ENCODE measurements around the gene COQ7. TPM values are rescaled to one million over a fixed set of nuclear protein-coding genes. Genes with fewer than 3 reads are reported as not detected.

The COQ7 gene
- total RNA-seq, 3 donors from 2014 or later (not counting 1 experiment from before 2014, with no cell fraction given), result 16.3 to 17.9 (median 17.1) TPM

- Histone ChIP-seq H3K27ac (ENCODE audit: low read length) (no peak overlapping the region), H3K4me1 (ENCODE audit: control insufficient read depth, insufficient read depth, low read length) (no peaks in the 10 kb centered on the region), H3K4me3 (ENCODE audit: low read length) (no peak overlapping the region), H3K9me3 (ENCODE audit: control insufficient read depth, insufficient read depth, low read length) (no peaks in the 10 kb centered on the region), H3K27me3 (ENCODE audit: control insufficient read depth, insufficient read depth, low read length) (no peaks in the 10 kb centered on the region), H3K36me3 (ENCODE audit: control insufficient read depth, insufficient read depth, low read length) (no peaks in the 10 kb centered on the region)
- Mint-ChIP-seq H3K27me3 (ENCODE audit: low read depth in 2 of 2) (peaks cover 0 to 3% of the 10 kb centered on the region in 2 donors), H3K27ac (no peak overlapping the region), H3K4me3 (no peak overlapping the region), H3K36me3 (no peaks in the 10 kb centered on the region), H3K9me3 (no peaks in the 10 kb centered on the region), H3K4me1 (no peaks in the 10 kb centered on the region)
- TF ChIP-seq, protein P1, sequence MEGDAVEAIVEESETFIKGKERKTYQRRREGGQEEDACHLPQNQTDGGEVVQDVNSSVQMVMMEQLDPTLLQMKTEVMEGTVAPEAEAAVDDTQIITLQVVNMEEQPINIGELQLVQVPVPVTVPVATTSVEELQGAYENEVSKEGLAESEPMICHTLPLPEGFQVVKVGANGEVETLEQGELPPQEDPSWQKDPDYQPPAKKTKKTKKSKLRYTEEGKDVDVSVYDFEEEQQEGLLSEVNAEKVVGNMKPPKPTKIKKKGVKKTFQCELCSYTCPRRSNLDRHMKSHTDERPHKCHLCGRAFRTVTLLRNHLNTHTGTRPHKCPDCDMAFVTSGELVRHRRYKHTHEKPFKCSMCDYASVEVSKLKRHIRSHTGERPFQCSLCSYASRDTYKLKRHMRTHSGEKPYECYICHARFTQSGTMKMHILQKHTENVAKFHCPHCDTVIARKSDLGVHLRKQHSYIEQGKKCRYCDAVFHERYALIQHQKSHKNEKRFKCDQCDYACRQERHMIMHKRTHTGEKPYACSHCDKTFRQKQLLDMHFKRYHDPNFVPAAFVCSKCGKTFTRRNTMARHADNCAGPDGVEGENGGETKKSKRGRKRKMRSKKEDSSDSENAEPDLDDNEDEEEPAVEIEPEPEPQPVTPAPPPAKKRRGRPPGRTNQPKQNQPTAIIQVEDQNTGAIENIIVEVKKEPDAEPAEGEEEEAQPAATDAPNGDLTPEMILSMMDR (IDR thresholded peaks at IDR 0.05), result no peak
- no peak for DNase-seq
- intact Hi-C loops (cut with micrococcal nuclease), result no loop called here
- no peak for ATAC-seq
- 71% methylated on average over 1 of the region's 3 CpGs for WGBS (ENCODE audit: insufficient coverage)
These were observed 40.0 kb upstream of the COQ7 start for GRCh38 chr16:19027416-19027815.

GRCh38 chr16:19029980-19030379 lies 37.4 kb upstream of the COQ7 start:
- intact Hi-C loops (cut with micrococcal nuclease), result no loop called here
- TF ChIP-seq, protein P1 (IDR thresholded peaks at IDR 0.05), result no peak
- no peak overlapping the region for H3K4me3 ChIP-seq (ENCODE audit: low read length)
- H3K36me3 ChIP-seq (ENCODE audit: control insufficient read depth, insufficient read depth, low read length), result no peaks in the 10 kb centered on the region
- H3K4me1 ChIP-seq (ENCODE audit: control insufficient read depth, insufficient read depth, low read length), result no peaks in the 10 kb centered on the region
- DNase-seq, result no peak
- Mint-ChIP-seq H3K27me3 (ENCODE audit: low read depth in 2 of 2) (peaks cover 0 to 3% of the 10 kb centered on the region in 2 donors), H3K36me3 (no peaks in the 10 kb centered on the region), H3K4me3 (no peak overlapping the region), H3K27ac (no peak overlapping the region), H3K4me1 (no peaks in the 10 kb centered on the region), H3K9me3 (no peaks in the 10 kb centered on the region)
- H3K9me3 ChIP-seq (ENCODE audit: control insufficient read depth, insufficient read depth, low read length), result no peaks in the 10 kb centered on the region
- WGBS (ENCODE audit: insufficient coverage), result 91% methylated on average over 6 of the region's 6 CpGs
- no peak for ATAC-seq
- H3K27me3 ChIP-seq (ENCODE audit: control insufficient read depth, insufficient read depth, low read length), result no peaks in the 10 kb centered on the region
- no peak overlapping the region for H3K27ac ChIP-seq (ENCODE audit: low read length)

- Histone ChIP-seq H3K27ac (ENCODE audit: low read length) (no peak overlapping the region), H3K36me3 (ENCODE audit: control insufficient read depth, insufficient read depth, low read length) (no peaks in the 10 kb centered on the region), H3K4me3 (ENCODE audit: low read length) (no peak overlapping the region), H3K9me3 (ENCODE audit: control insufficient read depth, insufficient read depth, low read length) (no peaks in the 10 kb centered on the region), H3K4me1 (ENCODE audit: control insufficient read depth, insufficient read depth, low read length) (no peaks in the 10 kb centered on the region), H3K27me3 (ENCODE audit: control insufficient read depth, insufficient read depth, low read length) (no peaks in the 10 kb centered on the region)
- 66% methylated on average over 4 of the region's 4 CpGs for WGBS (ENCODE audit: insufficient coverage)
- DNase-seq (no peak), ATAC-seq (no peak)
- intact Hi-C loops (cut with micrococcal nuclease), result no loop called here
- TF ChIP-seq, protein P1 (IDR thresholded peaks at IDR 0.05), result no peak
- Mint-ChIP-seq H3K36me3 (no peaks in the 10 kb centered on the region), H3K4me1 (no peaks in the 10 kb centered on the region), H3K4me3 (no peak overlapping the region), H3K27me3 (ENCODE audit: low read depth in 2 of 2) (peaks cover 0 to 3% of the 10 kb centered on the region in 2 donors), H3K9me3 (peaks cover 3% of the 10 kb centered on the region in 2 donors), H3K27ac (no peak overlapping the region)
These were observed 35.7 kb upstream of the COQ7 start for GRCh38 chr16:19031738-19032137.

GRCh38 chr16:19033761-19034160 lies 33.7 kb upstream of the COQ7 start:
- H3K27me3 ChIP-seq (ENCODE audit: control insufficient read depth, insufficient read depth, low read length), result no peaks in the 10 kb centered on the region
- H3K36me3 Mint-ChIP-seq, result no peaks in the 10 kb centered on the region
- TF ChIP-seq, protein P1 (IDR thresholded peaks at IDR 0.05), result no peak
- WGBS (ENCODE audit: insufficient coverage), result 88% methylated on average over 1 of the region's 1 CpG
- H3K4me1 Mint-ChIP-seq, result no peaks in the 10 kb centered on the region
- H3K27me3 Mint-ChIP-seq (ENCODE audit: low read depth in 2 of 2), result peaks cover 0 to 3% of the 10 kb centered on the region in 2 donors
- H3K27ac Mint-ChIP-seq, result no peak overlapping the region
- H3K4me1 ChIP-seq (ENCODE audit: control insufficient read depth, insufficient read depth, low read length), result no peaks in the 10 kb centered on the region
- ATAC-seq, result no peak
- H3K4me3 ChIP-seq (ENCODE audit: low read length), result no peak overlapping the region
- peaks cover 3% of the 10 kb centered on the region in 2 donors for H3K9me3 Mint-ChIP-seq
- DNase-seq, result no peak
- no peaks in the 10 kb centered on the region for H3K9me3 ChIP-seq (ENCODE audit: control insufficient read depth, insufficient read depth, low read length)
- no peaks in the 10 kb centered on the region for H3K36me3 ChIP-seq (ENCODE audit: control insufficient read depth, insufficient read depth, low read length)
- no peak overlapping the region for H3K4me3 Mint-ChIP-seq
- intact Hi-C loops (cut with micrococcal nuclease), result no loop called here
- no peak overlapping the region for H3K27ac ChIP-seq (ENCODE audit: low read length)

Measured in natural killer cell (primary cell).